ENCODE measurements around the gene CNMD.

- TF ChIP-seq CTCF (IDR thresholded peaks at IDR 0.05; ENCODE audit: low read depth, low read length) (no peak), POLR2A (IDR thresholded peaks at IDR 0.05; ENCODE audit: extremely low read depth, insufficient read length) (no peak)
Measured at GRCh38 chr13:52706081-52706480, 33.5 kb downstream of the CNMD start.
